22Rv1 (cell line): ENCODE results near the gene ATOX1.
A peak's percentile ranks its signal among the peaks of the same experiment; 100 is the strongest.

Experiments used
- H3K27ac ChIP-seq: fragments of 450-650 bp; 2 replicates; pipeline ENCODE4 v1.5.1; 2017
- ZFX ChIP-seq: fragments of 450-650 bp; IDR thresholded peaks from 2 replicates; pipeline ENCODE4 v1.6.1; 2017; ENCODE audit warnings: antibody characterized with exemption, borderline replicate concordance
- TF ChIP-seq, protein P1 (sequence below): fragments of 450-650 bp; IDR thresholded peaks from 2 replicates; pipeline ENCODE4 v1.5.1; 2017; ENCODE audit warnings: mild to moderate bottlenecking

Gene ATOX1, protein sequence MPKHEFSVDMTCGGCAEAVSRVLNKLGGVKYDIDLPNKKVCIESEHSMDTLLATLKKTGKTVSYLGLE

GRCh38 chr5:151758430-151759241 is at the start of gene ATOX1:
Gene ATOX1, minus strand, starts transcription at chr5:151758631. Its CDS starts 80 bp downstream, at chr5:151758551.
- TF ChIP-seq, protein P1, sequence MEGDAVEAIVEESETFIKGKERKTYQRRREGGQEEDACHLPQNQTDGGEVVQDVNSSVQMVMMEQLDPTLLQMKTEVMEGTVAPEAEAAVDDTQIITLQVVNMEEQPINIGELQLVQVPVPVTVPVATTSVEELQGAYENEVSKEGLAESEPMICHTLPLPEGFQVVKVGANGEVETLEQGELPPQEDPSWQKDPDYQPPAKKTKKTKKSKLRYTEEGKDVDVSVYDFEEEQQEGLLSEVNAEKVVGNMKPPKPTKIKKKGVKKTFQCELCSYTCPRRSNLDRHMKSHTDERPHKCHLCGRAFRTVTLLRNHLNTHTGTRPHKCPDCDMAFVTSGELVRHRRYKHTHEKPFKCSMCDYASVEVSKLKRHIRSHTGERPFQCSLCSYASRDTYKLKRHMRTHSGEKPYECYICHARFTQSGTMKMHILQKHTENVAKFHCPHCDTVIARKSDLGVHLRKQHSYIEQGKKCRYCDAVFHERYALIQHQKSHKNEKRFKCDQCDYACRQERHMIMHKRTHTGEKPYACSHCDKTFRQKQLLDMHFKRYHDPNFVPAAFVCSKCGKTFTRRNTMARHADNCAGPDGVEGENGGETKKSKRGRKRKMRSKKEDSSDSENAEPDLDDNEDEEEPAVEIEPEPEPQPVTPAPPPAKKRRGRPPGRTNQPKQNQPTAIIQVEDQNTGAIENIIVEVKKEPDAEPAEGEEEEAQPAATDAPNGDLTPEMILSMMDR, result no peak; the same call in 1 of the 2 replicates
- TF ChIP-seq ZFX, result no peak
- peak within 1 kb of the TSS; percentile 40 for H3K27ac ChIP-seq

GRCh38 chr5:151805414-151806223 is 47.2 kb upstream of the ATOX1 start:
- H3K27ac ChIP-seq, result no peak overlapping the region

GRCh38 chr5:151800532-151800931 is 42.1 kb upstream of the ATOX1 start:
- no peak overlapping the region for H3K27ac ChIP-seq
- TF ChIP-seq, protein P1, result no peak
- TF ChIP-seq ZFX, result no peak

More at GRCh38 chr5:151805414-151806223, 47.2 kb upstream of the ATOX1 start:
- TF ChIP-seq ZFX, result no peak
- TF ChIP-seq, protein P1, result no peak

DNA sequence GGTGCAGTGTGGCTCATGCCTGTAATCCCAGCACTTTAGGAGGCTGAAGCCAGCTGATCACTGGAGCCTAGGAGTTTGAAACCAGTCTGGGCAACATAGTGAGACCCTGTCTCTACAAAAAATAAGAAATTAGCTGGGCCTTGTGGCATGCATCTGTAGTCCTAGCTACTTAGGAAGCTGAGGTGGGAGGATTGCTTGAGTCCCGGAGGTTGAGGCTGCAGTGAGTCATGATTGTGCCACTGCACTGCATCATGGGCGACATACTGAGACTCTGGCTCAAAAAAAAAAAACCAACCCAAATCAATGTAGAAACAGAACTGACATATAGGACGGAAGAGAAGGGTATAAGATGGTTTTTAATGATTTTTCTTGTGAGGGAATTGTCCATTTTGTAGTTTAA is 41.0 kb upstream of the ATOX1 start:
- no peak for TF ChIP-seq ZFX
- TF ChIP-seq, protein P1, result no peak
- no peak overlapping the region for H3K27ac ChIP-seq

DNA sequence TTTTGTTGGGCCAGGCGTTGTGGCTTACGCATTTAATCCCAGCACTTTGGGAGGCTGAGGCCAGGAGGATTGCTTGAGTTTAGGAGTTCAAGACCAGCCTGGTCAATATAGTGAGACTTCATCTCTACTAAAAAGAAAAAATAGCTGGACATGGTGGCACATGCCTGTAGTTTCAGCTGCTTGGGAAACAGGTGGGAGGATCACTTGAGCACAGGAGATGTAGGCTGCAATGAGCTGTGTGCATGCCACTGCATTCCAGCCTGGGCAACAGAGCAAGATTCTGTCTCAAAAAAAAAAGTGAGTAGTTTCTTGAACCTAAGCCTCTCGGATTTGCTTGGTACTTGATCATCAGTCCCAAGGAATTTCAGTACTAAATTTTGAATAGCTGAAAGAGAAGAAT is 40.2 kb upstream of the ATOX1 start:
- H3K27ac ChIP-seq, result no peak overlapping the region
- TF ChIP-seq, protein P1, result no peak
- no peak for TF ChIP-seq ZFX

- TF ChIP-seq, protein P1, result no peak
- no peak for TF ChIP-seq ZFX
- no peak overlapping the region for H3K27ac ChIP-seq
Observed at GRCh38 chr5:151795426-151795825, 37.0 kb upstream of the ATOX1 start.

DNA sequence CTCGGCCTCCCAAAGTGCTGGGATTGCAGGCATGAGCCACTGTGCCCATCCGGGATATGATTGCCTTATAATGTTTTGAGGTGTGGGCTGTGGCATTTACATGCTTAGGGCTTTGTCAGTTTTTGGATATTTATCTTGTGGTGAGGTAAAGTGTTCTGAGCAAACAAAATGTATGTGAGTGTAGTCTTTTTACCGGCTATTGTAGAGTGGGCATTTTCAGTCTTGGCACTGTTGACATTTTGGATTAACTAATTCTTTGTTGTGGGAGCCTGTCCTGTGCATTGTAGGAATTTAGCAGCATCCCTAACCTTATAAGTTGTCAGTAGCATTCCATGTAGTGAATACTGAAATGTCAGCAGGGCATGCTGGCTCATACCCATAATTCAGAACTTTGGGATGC is 34.9 kb upstream of the ATOX1 start:
- no peak overlapping the region for H3K27ac ChIP-seq
- TF ChIP-seq, protein P1, result no peak
